ENCODE data around the gene ZNF175. TPM values are rescaled to one million over a fixed set of nuclear protein-coding genes. Genes with fewer than 3 reads are reported as not detected.
A peak's percentile ranks its signal among the peaks of the same experiment; 100 is the strongest.

The ZNF175 gene
- total RNA-seq, 4 donors from 2014 or later: 2.1 to 5.0 (median 2.6) TPM

DNA sequence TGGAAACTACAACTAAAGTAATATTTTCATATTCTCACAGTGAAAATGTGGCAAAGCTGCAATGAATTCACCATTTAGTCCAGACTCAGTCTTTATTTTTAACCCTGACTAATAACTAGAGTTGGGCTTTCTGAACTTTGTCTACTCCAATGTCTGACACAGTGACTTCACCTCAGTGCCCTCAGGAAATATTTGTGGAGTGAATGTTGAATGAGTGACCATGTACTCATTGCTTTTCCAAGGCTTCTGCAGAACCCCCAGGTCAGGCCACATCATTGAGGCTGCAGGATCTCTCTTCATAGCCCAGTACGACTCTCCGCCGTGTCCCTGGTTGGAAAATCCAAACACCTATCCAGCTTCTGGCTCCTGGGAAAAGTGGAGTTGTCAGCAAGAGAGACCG is 1.8 kb downstream of the ZNF175 start:
- intact Hi-C loops (cut with DNase I; ENCODE audit: low total_unique reads): loop anchor here (5.0 to 10.0 kb wide), 3 partner anchors 181 to 332 kb away; partner anchors contain the start of genes C19orf84 and ZNF649
- Histone ChIP-seq H3K36me3 (peaks cover 0 to 34% of the 10 kb centered on the region in 2 donors), H3K9me3 (no peaks in the 10 kb centered on the region), H3K27me3 (peaks cover 0 to 11% (median 0%) of the 10 kb centered on the region in 3 donors), H3K4me3 (no peak overlapping the region), H3K4me1 (peaks cover 13% of the 10 kb centered on the region in 2 donors), H3K27ac (no peak overlapping the region)
- in situ Hi-C loops (cut with MboI; ENCODE audit: low sequenced_read_pairs in 4 of 4): no loop called here
- no peak for TF ChIP-seq POLR2A (IDR thresholded peaks at IDR 0.05)
- TF ChIP-seq, protein P1, sequence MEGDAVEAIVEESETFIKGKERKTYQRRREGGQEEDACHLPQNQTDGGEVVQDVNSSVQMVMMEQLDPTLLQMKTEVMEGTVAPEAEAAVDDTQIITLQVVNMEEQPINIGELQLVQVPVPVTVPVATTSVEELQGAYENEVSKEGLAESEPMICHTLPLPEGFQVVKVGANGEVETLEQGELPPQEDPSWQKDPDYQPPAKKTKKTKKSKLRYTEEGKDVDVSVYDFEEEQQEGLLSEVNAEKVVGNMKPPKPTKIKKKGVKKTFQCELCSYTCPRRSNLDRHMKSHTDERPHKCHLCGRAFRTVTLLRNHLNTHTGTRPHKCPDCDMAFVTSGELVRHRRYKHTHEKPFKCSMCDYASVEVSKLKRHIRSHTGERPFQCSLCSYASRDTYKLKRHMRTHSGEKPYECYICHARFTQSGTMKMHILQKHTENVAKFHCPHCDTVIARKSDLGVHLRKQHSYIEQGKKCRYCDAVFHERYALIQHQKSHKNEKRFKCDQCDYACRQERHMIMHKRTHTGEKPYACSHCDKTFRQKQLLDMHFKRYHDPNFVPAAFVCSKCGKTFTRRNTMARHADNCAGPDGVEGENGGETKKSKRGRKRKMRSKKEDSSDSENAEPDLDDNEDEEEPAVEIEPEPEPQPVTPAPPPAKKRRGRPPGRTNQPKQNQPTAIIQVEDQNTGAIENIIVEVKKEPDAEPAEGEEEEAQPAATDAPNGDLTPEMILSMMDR (IDR thresholded peaks at IDR 0.05 in 4 of 5, conservative IDR thresholded peaks at IDR 0.05 in 1 of 5): no peak
- ATAC-seq (no peak), DNase-seq (no peak)

GRCh38 chr19:51573331-51573730 is 2.2 kb downstream of the ZNF175 start:
- intact Hi-C loops (cut with DNase I; ENCODE audit: low total_unique reads): loop anchor here (5.0 to 10.0 kb wide), 3 partner anchors 181 to 331 kb away; partner anchors contain the start of genes C19orf84 and ZNF649
- DNase-seq (no peak), ATAC-seq (no peak)
- peaks cover 0 to 34% of the 10 kb centered on the region in 2 donors for H3K36me3 ChIP-seq
- in situ Hi-C loops (cut with MboI; ENCODE audit: low sequenced_read_pairs in 4 of 4): no loop called here
- TF ChIP-seq, protein P1 (IDR thresholded peaks at IDR 0.05 in 4 of 5, conservative IDR thresholded peaks at IDR 0.05 in 1 of 5): no peak
- TF ChIP-seq POLR2A (IDR thresholded peaks at IDR 0.05): no peak
- no peak overlapping the region for H3K27ac ChIP-seq
- peaks cover 13% of the 10 kb centered on the region in 2 donors for H3K4me1 ChIP-seq
- H3K9me3 ChIP-seq: no peaks in the 10 kb centered on the region
- H3K4me3 ChIP-seq: no peak overlapping the region
- peaks cover 0 to 11% (median 0%) of the 10 kb centered on the region in 3 donors for H3K27me3 ChIP-seq

DNA sequence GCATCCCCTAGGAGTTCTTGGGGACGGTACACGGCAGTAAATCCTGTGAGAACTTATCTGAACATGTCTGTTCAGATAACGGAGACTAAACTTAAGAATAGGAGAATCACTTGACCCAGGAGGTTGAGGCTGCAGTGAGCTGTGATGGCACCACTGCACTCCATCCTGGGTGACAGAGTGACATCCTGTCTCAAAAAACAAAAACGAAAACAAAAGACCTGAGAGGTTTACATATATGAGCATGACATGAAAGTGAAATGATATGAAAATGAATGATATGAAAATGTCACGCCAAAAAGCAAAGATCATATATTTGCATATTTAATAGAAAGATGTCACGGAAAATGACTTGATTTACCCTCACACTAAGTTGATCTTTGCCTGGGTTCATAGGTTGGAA is 5.8 kb downstream of the ZNF175 start:
- TF ChIP-seq POLR2A (IDR thresholded peaks at IDR 0.05): no peak

DNA sequence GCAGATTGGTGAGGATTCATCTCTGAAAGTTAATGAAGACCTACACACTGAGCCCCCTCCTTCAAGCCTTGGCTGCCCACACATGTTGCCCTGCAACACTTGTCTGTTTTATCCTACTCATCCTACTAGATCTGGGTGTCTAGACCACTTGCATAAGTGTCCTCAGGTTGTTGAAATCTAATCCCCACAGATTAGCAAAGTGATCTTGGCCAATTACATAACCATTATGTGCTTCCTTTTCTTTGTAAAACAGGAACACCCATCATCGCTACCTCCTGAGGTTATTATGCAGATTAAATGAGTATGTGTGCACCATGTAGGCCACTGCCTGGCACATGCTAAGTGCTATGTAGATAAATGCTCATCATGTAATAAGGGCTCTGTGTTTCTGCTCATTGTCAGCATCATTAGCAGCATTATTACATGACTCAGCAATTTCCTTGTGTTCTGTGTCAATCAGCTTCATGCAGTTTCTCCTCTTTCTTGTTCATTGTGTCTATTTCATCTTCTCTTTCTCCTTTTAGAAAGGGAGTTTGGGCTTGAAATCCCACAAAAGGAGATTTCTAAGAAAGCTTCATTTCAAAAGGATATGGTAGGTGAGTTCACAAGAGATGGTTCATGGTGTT is 15.1 kb downstream of the ZNF175 start:
- Histone ChIP-seq H3K4me1 (no peaks in the 10 kb centered on the region), H3K27ac (no peak overlapping the region), H3K36me3 (peaks cover 13 to 79% of the 10 kb centered on the region in 2 donors), H3K9me3 (peaks cover 0 to 27% (median 0%) of the 10 kb centered on the region in 3 donors), H3K4me3 (peak overlapping the region in 1 of 4 donors; percentile 26), H3K27me3 (no peaks in the 10 kb centered on the region)
- in situ Hi-C loops (cut with MboI; ENCODE audit: low sequenced_read_pairs in 4 of 4): loop anchor here in 1 of 4 donors (25.0 kb wide), 1 partner anchor 474 kb away; the partner anchor contains the start of genes CTU1 and SIGLEC9
- no peak for ATAC-seq
- TF ChIP-seq POLR2A (IDR thresholded peaks at IDR 0.05): no peak
- TF ChIP-seq, protein P1 (IDR thresholded peaks at IDR 0.05 in 4 of 5, conservative IDR thresholded peaks at IDR 0.05 in 1 of 5): no peak
- no peak for DNase-seq
- intact Hi-C loops (cut with DNase I; ENCODE audit: low total_unique reads): no loop called here

More for the DNA sequence above, 5.8 kb downstream of the ZNF175 start:
- in situ Hi-C loops (cut with MboI; ENCODE audit: low sequenced_read_pairs in 4 of 4): loop anchor here in 1 of 4 donors (25.0 kb wide), 1 partner anchor 465 kb away; the partner anchor contains the start of genes CTU1 and SIGLEC9
- Histone ChIP-seq H3K4me1 (peaks cover 9% of the 10 kb centered on the region in 2 donors), H3K4me3 (no peak overlapping the region), H3K9me3 (no peaks in the 10 kb centered on the region), H3K27me3 (no peaks in the 10 kb centered on the region), H3K27ac (no peak overlapping the region), H3K36me3 (peaks cover 0 to 53% of the 10 kb centered on the region in 2 donors)
- DNase-seq (no peak), ATAC-seq (no peak)
- intact Hi-C loops (cut with DNase I; ENCODE audit: low total_unique reads): loop anchor here (10.0 kb wide), 1 partner anchor 328 kb away; the partner anchor contains the start of gene ZNF649

DNA sequence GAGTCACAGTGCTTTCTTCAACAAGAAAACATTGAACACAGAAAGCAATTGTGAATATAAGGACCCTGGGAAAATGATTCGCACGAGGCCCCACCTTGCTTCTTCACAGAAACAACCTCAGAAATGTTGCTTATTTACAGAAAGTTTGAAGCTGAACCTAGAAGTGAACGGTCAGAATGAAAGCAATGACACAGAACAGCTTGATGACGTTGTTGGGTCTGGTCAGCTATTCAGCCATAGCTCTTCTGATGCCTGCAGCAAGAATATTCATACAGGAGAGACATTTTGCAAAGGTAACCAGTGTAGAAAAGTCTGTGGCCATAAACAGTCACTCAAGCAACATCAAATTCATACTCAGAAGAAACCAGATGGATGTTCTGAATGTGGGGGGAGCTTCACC is 15.7 kb downstream of the ZNF175 start:
- ATAC-seq (no peak), DNase-seq (no peak)
- H3K27ac ChIP-seq: no peak overlapping the region
- H3K4me1 ChIP-seq: no peaks in the 10 kb centered on the region
- H3K9me3 ChIP-seq: peaks cover 0 to 27% (median 0%) of the 10 kb centered on the region in 3 donors
- H3K27me3 ChIP-seq: no peaks in the 10 kb centered on the region
- peak overlapping the region in 1 of 4 donors; percentile 26 for H3K4me3 ChIP-seq
- in situ Hi-C loops (cut with MboI; ENCODE audit: low sequenced_read_pairs in 4 of 4): loop anchor here in 1 of 4 donors (25.0 kb wide), 1 partner anchor 474 kb away; the partner anchor contains the start of genes CTU1 and SIGLEC9
- TF ChIP-seq, protein P1 (IDR thresholded peaks at IDR 0.05 in 4 of 5, conservative IDR thresholded peaks at IDR 0.05 in 1 of 5): no peak
- no peak for TF ChIP-seq POLR2A (IDR thresholded peaks at IDR 0.05)
- peaks cover 13 to 73% of the 10 kb centered on the region in 2 donors for H3K36me3 ChIP-seq
- intact Hi-C loops (cut with DNase I; ENCODE audit: low total_unique reads): no loop called here

Data from gastrocnemius medialis (tissue), 4 donors.